ENCODE results near the gene FBXW8.

The FBXW8 gene

GRCh38 chr12:117039891-117040309 lies 129.2 kb downstream of the FBXW8 start:
- CTCF ChIA-PET, result no interaction called here
- no peaks in the 10 kb centered on the region for H3K36me3 ChIP-seq (ENCODE audit: control insufficient read depth in 2 of 2, insufficient read depth in 1 of 2, low read length in 2 of 2)
- no peak for TF ChIP-seq YY2 (tag by site-specific recombination; IDR thresholded peaks at IDR 0.05)
- no peak for TF ChIP-seq EGR2 (tag by site-specific recombination; IDR thresholded peaks at IDR 0.05; ENCODE audit: low read depth)
- no peak for TF ChIP-seq ELK4 (IDR thresholded peaks at IDR 0.05; ENCODE audit: borderline replicate concordance, low read depth, low read length)
- no peak for TF ChIP-seq ZFHX2 (tag by site-specific recombination; conservative IDR thresholded peaks at IDR 0.05)
- no peak for TF ChIP-seq ZNF843 (tag by site-specific recombination; IDR thresholded peaks at IDR 0.05)
- TF ChIP-seq ZNF266 (tag by site-specific recombination; IDR thresholded peaks at IDR 0.05; ENCODE audit: low read depth), result no peak
- no peak for TF ChIP-seq KLF16 (tag by site-specific recombination; IDR thresholded peaks at IDR 0.05)
- TF ChIP-seq, protein P1, sequence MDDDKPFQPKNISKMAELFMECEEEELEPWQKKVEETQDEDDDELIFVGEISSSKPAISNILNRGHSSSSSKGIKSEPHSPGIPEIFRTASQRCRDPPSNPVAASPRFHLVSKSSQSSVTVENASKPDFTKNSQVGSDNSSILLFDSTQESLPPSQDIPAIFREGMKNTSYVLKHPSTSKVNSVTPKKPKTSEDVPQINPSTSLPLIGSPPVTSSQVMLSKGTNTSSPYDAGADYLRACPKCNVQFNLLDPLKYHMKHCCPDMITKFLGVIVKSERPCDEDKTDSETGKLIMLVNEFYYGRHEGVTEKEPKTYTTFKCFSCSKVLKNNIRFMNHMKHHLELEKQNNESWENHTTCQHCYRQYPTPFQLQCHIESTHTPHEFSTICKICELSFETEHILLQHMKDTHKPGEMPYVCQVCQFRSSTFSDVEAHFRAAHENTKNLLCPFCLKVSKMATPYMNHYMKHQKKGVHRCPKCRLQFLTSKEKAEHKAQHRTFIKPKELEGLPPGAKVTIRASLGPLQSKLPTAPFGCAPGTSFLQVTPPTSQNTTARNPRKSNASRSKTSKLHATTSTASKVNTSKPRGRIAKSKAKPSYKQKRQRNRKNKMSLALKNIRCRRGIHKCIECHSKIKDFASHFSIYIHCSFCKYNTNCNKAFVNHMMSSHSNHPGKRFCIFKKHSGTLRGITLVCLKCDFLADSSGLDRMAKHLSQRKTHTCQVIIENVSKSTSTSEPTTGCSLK (tag by site-specific recombination; IDR thresholded peaks at IDR 0.05), result no peak
- no peaks in the 10 kb centered on the region for H3K9me3 ChIP-seq (ENCODE audit: control insufficient read depth, insufficient read depth, low read depth, low read length)
- H3K4me1 ChIP-seq (ENCODE audit: control insufficient read depth, insufficient read depth, low read length), result no peaks in the 10 kb centered on the region
- no peak overlapping the region for H3K4me3 ChIP-seq (ENCODE audit: low read depth, low read length)
- POLR2A ChIA-PET, result no interaction called here
- H3K27ac ChIP-seq (ENCODE audit: extremely low read depth, low read depth, low read length), result no peak overlapping the region

DNA sequence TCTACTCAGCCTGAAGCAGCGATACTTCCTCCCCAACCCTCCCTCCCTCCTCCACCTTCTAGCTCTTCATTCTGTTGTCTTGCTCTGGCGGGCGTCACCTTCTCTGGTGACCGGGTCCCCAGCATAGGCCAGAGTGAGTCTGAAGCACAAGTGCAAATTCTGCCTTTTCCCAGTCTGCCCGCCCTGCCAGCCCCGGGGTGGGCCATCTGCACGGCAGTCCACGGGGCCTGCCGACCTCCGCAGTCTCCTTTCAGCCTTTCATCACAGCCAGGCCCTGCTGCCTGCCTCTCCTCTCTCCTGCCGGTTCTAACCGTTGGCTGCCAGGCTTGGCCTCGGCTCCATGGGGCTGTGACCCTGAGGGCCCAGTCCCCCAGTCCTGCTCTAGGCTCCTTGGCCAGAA lies 129.7 kb downstream of the FBXW8 start:
- Histone ChIP-seq H3K27ac (ENCODE audit: extremely low read depth, low read depth, low read length) (no peak overlapping the region), H3K4me1 (ENCODE audit: control insufficient read depth, insufficient read depth, low read length) (no peaks in the 10 kb centered on the region), H3K4me3 (ENCODE audit: low read depth, low read length) (no peak overlapping the region), H3K9me3 (ENCODE audit: control insufficient read depth, insufficient read depth, low read depth, low read length) (no peaks in the 10 kb centered on the region), H3K36me3 (ENCODE audit: control insufficient read depth in 2 of 2, insufficient read depth in 1 of 2, low read length in 2 of 2) (no peaks in the 10 kb centered on the region)
- ChIA-PET POLR2A (no interaction called here), CTCF (interaction anchor here (0.6 kb wide), 1 partner anchor 1065 kb away, joined by 3 read pairs; no protein-coding TSS in a partner anchor)
- TF ChIP-seq RBAK (tag by site-specific recombination; IDR thresholded peaks at IDR 0.05) (no peak), ZNF658 (tag by site-specific recombination; IDR thresholded peaks at IDR 0.05) (no peak), ZNF10 (tag by site-specific recombination; IDR thresholded peaks at IDR 0.05) (no peak), ZNF19 (tag by site-specific recombination; IDR thresholded peaks at IDR 0.05; ENCODE audit: low read depth) (no peak), ZBTB11 (tag by site-specific recombination; conservative IDR thresholded peaks at IDR 0.05; ENCODE audit: low read depth) (no peak), ZNF654 (tag by site-specific recombination; IDR thresholded peaks at IDR 0.05; ENCODE audit: low read depth) (no peak), ZNF302 (tag by site-specific recombination; IDR thresholded peaks at IDR 0.05; ENCODE audit: low read depth) (no peak), ZNF239 (tag by site-specific recombination; IDR thresholded peaks at IDR 0.05) (no peak), ZEB2 (tag by site-specific recombination; IDR thresholded peaks at IDR 0.05) (no peak), ZNF121 (tag by site-specific recombination; IDR thresholded peaks at IDR 0.05) (no peak), ZNF449 (tag by site-specific recombination; IDR thresholded peaks at IDR 0.05) (no peak), ZNF501 (tag by site-specific recombination; IDR thresholded peaks at IDR 0.05) (no peak)
- TF ChIP-seq, protein P2, sequence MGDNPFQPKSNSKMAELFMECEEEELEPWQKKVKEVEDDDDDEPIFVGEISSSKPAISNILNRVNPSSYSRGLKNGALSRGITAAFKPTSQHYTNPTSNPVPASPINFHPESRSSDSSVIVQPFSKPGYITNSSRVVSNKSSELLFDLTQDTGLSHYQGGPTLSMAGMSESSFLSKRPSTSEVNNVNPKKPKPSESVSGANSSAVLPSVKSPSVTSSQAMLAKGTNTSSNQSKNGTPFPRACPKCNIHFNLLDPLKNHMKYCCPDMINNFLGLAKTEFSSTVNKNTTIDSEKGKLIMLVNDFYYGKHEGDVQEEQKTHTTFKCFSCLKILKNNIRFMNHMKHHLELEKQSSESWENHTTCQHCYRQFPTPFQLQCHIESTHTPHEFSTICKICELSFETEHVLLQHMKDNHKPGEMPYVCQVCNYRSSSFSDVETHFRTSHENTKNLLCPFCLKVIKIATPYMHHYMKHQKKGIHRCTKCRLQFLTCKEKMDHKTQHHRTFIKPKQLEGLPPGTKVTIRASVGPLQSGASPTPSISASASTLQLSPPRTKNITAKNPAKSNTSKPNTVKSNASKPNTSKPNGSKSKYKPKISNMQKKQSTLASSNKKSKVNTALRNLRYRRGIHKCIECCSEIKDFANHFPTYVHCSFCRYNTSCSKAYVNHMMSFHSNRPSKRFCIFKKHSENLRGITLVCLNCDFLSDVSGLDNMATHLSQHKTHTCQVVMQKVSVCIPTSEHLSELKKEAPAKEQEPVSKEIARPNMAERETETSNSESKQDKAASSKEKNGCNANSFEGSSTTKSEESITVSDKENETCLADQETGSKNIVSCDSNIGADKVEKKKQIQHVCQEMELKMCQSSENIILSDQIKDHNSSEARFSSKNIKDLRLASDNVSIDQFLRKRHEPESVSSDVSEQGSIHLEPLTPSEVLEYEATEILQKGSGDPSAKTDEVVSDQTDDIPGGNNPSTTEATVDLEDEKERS (tag by site-specific recombination; IDR thresholded peaks at IDR 0.05), result no peak
